HL-60/S4 treated with retinoic acid at 250 ng/mL for 4 days and 3 days (cell line): ENCODE results near the gene GMEB2.
"Not testable (repeated sequence)": the region's sequence is repeated elsewhere in the genome, so short reads cannot be mapped to it uniquely, and the experiment has no call there.

ENCODE experiments used
- in situ Hi-C: fragments of 300-500 bp; cut with MboI; formaldehyde crosslinking; loops from 2 replicates; pipeline ENCODE4 v1.7.0; 2022; ENCODE audit warnings: low sequenced_read_pairs

GMEB2 gene, protein sequence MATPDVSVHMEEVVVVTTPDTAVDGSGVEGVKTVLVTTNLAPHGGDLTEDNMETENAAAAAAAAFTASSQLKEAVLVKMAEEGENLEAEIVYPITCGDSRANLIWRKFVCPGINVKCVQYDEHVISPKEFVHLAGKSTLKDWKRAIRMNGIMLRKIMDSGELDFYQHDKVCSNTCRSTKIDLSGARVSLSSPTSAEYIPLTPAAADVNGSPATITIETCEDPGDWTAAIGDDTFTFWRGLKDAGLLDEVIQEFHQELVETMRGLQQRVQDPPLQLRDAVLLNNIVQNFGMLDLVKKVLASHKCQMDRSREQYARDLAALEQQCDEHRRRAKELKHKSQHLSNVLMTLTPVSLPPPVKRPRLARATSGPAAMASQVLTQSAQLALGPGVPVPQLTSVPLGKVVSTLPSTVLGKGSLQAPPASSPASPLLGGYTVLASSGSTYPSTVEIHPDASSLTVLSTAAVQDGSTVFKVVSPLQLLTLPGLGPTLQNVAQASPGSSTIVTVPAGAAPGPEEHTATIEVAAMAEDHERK

DNA sequence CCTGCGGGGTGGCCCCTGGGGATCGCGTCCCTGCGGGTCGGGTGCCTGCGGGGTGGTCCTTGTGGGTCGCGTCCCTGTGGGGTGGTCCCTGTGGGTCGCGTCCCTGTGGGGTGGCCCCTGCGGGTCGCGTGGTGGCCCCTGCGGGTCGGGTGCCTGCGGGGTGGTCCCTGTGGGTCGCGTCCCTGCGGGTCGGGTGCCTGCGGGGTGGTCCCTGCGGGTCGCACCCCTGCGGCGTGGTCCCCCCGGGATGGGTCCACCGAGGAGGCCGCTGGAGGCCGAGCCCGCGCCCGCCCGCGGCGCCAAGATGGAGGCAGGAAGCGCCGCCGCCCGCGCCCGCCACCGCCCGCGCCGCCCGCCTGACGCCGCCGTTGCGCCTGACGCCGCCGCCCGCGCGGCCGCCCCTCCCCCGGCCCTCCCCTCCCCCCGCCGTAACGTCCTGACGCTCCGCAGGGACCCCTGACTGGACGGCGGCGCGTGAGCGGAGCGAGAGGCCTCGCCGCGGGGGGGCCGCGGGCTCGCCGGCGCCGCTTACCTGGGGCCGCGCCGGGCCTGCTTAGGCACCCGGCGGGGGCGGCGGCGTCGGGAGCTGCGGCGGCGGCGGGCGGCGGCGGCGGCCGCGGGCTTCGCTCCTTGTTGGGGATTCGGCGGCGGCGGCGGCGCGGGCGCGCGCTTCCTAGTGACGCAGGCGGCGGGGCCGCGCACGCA is at the start of gene GMEB2:
Gene GMEB2, minus strand, starts transcription at position 678 of the 705 bp plus-strand sequence. CDS start 7,704 bp downstream, outside the sequence.
- in situ Hi-C loops, result no loop called here

DNA sequence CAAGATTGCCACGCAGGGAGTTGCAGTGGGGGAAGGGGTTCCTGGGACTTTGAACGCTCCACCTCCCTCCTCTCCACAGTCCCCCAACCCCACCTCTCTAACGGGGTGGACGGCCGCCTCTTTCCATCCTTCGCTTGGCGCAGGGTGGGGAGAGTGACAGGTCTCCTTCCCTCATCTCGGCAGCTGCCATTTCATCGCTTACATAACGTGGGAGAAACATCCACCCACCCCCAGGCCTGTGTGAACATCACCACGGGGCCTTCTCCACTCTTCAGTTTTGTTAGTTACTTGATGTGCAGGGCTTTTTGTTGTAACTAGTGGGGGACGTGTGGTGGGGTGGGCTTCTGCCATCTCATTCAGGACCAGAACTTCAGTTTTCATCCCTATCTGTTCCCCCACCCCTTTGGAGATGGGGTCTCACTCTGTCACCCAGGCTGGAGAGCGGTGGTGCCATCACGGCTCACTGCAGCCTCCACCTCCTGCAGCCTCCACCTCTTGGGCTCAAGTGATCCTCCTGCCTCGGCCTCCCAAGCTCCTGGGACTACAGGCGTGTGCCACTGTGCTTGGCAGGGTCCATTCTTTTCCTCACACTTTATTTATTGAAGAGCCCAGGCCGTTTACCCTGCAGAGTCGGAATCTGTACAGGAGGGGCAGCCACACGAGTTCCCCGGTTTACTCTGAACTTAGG is 48.9 kb upstream of the GMEB2 start:
- in situ Hi-C loops, result no loop called here

DNA sequence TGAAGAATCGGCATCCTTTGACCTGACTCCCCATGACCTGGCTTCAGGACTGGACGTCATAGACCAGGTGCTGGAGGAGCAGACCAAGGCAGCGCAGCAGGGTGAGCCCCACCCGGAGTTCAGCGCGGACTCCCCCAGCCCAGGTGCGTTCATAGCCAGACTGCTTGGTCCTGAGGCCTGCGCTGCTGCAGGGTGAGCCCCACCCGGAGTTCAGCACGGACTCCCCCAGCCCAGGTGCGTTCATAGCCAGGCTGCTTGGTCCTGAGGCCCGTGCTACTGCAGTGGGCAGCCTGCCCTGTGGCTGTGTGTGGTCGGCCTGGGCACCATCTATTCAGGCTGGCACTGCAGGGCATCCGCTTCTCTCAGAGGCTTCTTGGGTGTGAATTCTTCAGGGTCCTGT is 47.0 kb upstream of the GMEB2 start:
- in situ Hi-C loops, result no loop called here

DNA sequence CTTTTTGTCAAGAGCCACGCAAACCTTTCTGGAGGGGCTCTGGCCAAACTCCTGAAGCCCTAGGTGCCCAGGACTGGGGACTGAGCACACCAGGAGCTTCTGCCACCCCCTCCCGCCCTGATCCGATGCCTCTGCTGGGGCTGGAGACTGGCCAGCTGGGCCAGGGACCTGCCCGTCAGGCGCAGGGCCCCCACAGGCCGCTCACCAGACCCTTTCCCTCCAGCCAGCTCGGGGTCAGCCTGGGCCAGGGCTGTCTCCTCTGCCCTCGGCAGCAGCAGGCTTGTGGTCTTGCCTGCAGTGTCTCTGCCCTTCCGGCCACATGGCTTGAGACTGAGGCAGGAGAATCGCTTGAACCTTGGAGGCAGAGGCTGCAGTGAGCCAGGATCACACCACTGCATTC is 45.8 kb upstream of the GMEB2 start:
- in situ Hi-C loops, result no loop called here

DNA sequence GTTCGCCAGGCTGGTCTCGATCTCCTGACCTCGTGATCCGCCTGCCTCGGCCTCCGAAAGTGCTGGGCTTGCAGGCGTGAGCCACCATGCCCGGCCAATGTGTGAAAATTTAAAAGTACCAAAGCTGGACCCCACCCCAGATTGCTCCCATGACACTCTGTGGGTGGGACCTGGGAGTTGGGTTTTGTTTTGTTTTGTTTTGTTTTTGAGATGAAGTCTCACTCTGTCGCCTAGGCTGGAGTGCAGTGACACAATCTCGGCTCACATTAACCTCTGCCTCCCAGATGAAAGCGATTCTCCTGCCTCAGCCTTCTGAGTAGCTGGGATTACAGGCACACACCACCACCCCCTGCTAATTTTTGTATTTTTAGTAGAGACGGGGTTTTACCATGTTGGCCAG is 44.8 kb upstream of the GMEB2 start:
- in situ Hi-C loops, result not testable (repeated sequence)

DNA sequence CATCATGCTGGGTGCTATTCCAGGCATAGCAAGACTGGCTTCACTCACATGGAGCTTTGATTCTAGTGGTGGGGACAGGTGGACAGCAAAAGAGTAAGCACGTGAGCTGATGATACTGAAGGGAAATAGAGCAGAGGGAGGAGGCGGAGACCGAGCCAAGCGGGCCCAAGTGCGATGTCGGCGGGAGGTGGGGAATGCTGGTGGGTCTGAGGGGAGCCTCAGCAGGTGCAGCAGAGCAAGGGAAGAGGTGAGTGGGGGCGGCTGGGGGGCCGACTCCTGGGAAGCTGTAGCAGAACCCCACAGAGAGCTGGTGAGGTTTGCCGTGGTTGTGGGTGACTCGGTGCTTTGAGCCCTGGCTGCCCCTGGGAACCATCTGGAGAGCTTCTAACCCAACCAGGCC is 41.5 kb upstream of the GMEB2 start:
- in situ Hi-C loops, result no loop called here

DNA sequence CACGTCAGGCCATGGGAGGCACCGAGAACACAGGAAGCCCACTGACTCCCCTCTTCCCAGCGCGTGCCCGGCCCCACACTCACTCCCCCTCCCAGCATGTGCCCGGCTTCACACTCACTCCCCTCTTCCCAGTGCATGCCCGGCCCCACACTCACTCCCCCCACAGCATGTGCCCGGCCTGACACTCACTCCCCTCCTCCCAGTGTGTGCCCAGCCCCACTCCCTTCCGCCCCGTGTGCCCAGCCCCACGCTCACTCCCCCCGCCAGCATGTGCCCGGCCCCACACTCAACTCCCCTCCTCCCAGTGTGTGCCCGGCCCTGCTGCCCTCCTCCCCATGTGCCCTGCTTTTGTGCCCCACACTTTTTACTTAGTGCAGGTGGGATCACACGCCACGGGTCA is 41.0 kb upstream of the GMEB2 start:
- in situ Hi-C loops, result no loop called here

DNA sequence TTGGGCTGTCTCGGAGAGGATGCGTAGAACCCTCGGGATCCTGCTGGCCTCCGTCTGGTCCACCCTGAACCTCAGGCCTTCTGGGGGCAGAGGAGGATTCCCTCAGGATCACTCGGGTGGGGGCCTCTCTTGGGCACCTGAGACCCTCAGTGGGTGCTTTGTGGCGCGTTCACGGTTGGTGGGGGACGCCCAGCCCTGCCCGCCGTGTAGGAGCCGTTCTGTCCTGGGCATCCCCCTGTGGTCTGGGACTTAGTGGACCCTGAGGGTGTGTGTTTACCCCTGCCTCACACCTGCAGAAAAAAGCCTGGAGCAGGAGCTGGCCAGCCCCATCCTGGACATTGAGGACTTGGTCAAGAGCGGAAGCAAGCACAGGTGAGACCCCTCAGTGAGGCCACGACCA is 38.8 kb upstream of the GMEB2 start:
- in situ Hi-C loops, result no loop called here

DNA sequence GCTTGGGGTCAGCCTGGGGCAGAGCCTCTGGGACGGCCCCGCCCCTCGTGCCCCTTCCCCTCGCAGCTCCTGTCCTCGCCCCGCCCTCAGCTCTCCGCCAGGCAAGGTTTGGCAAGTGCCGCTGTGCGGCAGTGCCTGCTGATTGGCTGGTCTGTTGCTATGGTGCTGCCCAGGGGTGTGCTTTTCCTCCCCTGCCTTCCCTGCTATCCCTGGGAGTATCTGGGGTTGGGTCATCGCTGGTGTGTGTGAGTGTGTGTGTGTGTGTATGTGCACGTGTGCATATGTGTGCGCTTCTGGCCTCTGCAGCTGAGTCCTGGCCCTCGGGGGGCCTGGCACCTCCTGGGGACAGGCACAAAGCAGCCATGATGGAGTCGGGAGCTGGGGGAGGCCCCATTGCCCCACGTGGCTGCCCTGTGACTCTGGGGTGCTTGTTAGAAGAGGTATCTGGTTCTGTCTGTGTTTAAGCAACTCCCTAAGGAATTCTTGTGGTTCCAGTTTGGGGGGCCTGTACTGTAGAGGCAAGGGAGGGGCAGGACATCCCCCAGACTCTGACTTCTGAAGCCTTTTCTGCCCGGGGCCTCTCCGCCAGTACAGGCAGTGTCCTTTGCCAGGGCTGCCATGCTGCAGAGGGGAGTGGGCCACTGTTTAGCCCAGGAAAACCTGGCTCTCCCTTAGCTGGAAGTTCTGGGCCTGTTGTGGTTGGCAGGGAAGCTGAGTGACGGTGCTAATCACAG is 38.1 kb upstream of the GMEB2 start:
- in situ Hi-C loops, result no loop called here

DNA sequence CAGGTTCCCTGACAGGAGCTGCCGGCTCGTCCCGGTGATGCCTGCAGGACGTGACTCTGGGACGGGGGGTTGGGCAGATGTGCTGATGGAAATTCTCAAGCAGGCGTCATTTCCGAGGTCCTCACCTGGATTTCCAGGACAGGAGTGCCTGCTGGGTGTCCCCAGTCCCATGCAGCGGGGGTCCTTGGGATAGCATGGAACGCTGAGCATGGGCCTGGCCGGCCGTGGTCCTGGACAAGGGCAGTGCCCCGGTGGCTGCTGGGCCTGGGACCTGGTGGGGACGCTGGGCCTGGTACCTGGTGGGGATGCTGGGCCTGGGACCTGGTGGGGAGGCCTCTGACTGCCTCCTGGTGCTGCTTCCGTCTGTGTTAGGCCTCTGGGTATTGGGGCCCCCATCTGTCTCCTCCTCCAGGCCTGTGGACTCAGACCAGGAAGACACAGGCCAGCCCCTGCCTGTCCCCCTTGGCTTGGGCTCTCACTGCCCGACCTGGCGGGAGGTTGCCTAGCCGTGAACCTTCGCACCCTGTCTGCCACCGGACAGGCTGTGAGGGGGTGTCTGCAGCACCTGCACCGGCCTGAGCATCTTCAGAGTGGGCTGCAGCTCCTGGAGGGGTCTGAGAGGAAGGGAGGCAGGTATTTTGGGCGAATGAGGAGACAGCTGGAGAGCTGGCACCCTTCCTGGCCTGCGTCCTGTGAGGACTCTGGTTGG is 37.4 kb upstream of the GMEB2 start:
- in situ Hi-C loops, result no loop called here

DNA sequence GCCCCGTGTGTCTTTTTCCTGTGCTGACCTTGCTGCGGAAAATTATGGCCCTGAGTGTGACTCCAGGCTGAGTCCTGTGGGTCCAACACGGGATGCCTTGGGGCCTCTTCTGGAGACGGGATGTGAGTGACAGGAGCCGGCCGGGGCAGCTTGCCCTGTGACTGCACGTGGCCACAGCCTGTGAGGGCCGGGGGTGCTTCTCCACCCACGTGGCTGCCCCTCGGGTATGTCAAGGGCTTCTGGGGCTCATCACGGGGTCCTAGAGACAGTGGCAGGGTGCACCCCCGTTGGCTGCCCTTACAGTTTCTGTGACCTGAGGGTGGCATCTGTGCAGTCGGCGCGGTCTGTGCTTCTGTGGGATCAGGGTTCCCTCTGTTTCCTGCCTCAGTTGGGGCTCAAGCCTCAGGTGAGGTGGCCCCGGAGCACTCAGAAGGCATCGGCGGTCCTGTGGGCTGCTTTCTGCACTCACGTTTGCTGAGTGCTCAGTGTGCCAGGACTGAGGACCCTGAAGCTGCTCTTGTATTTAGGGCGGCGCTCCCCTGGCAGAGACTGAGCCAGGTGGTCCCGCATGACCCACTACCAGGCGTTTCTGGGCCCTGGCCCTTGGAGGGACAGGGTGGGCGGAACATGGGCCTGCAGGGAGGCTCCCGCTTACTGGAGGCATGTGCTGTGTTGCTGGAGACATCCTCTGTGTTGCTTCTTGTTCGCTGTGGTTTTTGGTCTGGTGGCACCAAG is 36.6 kb upstream of the GMEB2 start:
- in situ Hi-C loops, result no loop called here

DNA sequence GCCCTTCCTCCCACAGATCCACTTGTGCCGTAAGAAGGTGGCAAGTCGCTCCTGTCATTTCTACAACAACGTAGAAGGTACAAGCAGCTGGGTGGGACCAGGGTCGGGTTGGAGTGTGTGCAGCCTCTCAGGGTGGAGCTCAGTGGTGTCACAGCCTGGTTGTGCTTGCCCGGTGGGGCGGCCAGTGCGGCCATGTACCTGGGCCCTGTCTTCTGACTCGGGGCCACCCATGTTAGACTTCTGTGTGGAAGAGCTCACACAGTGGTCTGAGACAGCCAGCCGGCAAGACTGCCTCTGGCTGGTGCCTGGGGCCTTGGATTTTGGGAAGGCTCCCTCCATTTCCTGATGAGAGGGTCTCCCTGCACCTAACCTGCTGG is 35.9 kb upstream of the GMEB2 start:
- in situ Hi-C loops, result no loop called here

DNA sequence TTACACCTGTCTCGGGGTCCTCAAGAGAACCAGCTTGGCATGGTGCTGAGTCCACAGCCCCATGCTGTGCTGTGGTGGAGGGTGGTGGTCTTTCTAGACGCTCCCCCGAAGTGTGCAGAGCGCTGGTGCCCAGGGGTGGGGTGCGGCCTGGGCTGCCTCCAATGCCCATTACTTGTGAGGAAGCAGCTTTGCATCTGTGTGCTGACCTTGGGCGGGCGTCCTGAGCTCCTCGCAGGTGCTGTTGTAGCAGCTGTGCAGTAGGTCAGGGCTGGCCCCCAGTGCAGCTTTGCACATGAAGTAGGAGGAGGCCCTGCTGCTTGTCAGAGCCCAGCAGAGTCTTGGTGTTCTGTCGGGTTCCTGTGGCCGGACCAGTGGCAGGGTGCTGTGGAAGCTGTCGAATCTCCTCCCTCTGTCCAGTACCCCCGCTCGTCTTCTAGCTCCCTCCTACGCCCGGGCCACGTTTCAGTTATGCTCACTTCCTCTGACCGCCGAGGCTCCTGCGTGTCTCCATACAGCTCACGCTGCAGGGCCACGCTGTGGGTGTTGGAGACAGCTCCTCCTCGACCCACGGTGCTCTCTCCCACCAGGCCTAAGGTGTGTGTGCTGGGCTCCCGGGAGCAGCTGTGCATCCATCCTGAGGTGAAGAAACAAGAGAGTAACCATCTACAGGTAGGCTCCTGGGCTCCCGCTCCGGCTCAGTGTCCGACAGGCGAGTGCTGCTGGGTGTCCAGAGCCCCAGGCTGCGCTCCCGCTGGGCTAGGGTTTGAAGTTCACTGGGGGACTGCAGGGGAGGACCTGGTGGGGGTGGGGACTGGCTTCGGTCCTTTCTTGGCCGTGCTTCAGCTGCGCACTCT is 35.3 kb upstream of the GMEB2 start:
- in situ Hi-C loops, result no loop called here

DNA sequence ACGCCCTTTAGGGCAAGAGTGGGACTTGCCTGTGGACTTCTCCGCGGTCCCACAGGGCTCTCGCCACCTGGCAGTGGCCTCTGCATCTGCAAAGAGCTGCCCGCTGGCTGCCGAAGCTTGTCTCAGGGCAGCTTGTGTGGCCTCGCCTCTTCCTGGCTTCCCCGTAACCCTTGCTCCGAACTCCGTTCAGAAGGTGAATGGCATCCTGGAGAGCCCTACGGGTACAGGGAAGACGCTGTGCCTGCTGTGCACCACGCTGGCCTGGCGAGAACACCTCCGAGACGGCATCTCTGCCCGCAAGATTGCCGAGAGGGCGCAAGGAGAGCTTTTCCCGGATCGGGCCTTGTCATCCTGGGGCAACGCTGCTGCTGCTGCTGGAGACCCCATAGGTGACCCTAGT is 34.2 kb upstream of the GMEB2 start:
- in situ Hi-C loops, result no loop called here

DNA sequence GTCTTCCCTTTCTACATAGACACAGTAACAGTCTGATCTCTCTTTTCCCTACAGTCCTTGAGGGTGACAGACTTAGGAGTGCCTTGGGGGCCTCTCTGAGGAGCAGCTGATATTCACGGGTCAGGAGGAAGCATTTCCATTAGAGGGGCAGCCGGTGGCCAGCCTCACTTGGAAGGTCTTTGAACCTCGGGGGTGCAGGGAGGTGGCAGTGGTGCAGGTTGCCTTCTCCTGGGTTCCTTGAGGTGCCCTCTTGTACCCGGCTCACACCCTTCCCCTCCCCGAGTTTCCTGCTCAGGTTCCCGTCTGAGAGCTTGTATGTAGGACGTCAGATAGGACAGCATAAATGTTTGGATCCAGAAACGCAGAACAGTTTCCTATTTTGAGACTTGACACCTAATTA is 33.7 kb upstream of the GMEB2 start:
- in situ Hi-C loops, result no loop called here

DNA sequence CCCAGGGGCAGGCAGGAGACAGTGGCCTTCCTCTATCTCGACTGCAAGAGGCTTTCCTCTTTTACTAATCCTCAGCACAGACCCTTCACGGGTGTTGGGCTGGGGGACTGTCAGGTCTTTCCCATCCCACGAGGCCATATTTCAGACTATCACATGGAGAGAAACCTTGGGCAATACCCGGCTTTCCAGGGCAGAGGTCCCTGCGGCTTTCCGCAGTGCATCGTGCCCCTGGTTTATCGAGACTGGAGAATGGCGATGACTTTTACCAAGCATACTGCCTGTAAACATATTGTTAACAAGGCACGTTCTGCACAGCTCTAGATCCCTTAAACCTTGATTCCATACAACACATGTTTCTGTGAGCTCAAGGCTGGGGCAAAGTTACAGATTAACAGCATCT is 33.3 kb upstream of the GMEB2 start:
- in situ Hi-C loops, result not testable (repeated sequence)

DNA sequence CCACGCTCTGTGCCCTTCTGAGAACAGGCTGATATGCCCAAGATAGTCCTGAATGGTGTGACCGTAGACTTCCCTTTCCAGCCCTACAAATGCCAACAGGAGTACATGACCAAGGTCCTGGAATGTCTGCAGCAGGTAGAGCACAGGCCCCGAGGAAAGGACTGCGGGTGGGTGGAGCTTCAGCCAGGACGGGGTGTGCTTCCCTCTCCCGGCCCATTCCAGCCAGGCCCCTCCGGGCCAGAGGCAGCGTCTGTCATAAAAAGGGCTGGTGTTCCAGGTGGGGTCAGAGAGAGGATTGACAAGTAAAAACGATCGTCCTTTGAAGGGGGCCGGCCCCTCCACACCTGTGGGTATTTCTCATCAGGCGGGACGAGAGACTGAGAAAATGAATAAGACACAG is 32.5 kb upstream of the GMEB2 start:
- in situ Hi-C loops, result no loop called here

DNA sequence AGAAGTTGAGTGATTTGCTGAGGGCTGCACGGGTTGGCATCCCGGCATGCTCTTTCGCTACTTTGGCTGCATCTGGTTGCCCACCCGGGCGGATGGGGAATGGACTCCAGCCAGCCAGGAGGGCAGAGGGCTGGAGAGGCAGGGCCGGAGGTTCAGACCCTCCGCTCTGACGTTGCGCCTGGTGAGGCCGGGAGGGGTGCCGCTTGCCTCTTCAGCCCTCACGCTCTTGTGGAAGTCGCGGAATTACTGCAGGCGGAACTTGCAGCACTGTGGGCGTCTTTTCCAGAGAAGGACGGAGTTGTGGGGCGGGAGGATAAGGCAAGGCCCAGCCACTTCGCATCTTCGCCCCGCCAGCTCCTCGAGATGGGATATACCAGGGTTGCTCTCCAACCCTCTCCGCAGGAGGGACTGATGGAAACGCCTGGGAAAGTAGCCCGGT is 31.9 kb upstream of the GMEB2 start:
- in situ Hi-C loops, result no loop called here
